Esophagus muscularis mucosa (tissue), 4 donors: Measurements from ENCODE around the gene GRIK4. TPM values are rescaled to one million over a fixed set of nuclear protein-coding genes. Genes with fewer than 3 reads are reported as not detected.
A peak's percentile ranks its signal among the peaks of the same experiment; 100 is the strongest.

Experiments
- DNase-seq: peaks from one replicate; pipeline ENCODE4 v3.0.0-alpha.2; 2017; ENCODE audit errors: extremely low spot score
- H3K27ac ChIP-seq, 4 donors: fragments of 200-600 bp; sonication (generic); replicated peaks in 1 of 4; 1 replicate in 3 of 4; 2 replicates in 1 of 4; pipeline ENCODE4 v1.5.1; 2016 to 2019; ENCODE audit warnings: mild to moderate bottlenecking in 1 of 4
- H3K27me3 ChIP-seq, 4 donors: fragments of 200-600 bp; sonication (generic); one replicate each; pipeline versions ENCODE4 v1.5.1 to v1.6.0; 2016 to 2019
- H3K36me3 ChIP-seq, 4 donors: fragments of 200-600 bp; sonication (generic); one replicate each; pipeline ENCODE4 v1.5.1; 2016 to 2019
- H3K4me1 ChIP-seq, 4 donors: fragments of 200-600 bp; sonication (generic); one replicate each; pipeline ENCODE4 v1.5.1; 2016 to 2019
- H3K4me3 ChIP-seq, 4 donors: fragments of 200-600 bp; sonication (generic); 1 replicate in 2 of 4; 2 replicates in 2 of 4; pipeline ENCODE4 v1.5.1; 2016 to 2019; ENCODE audit warnings: mild to moderate bottlenecking in 4 of 4, moderate library complexity in 1 of 4
- H3K9me3 ChIP-seq, 4 donors: fragments of 200-600 bp; sonication (generic); 1 replicate in 3 of 4; 2 replicates in 1 of 4; pipeline ENCODE4 v1.5.1; 2016 to 2019
- CTCF ChIP-seq, 3 experiments: fragments of 200-600 bp in 2 of 3; fragments of 450-650 bp in 1 of 3; sonication (generic) in 2 of 3; IDR thresholded peaks; one replicate each; pipeline ENCODE4 v1.5.1; 2017 to 2019; ENCODE audit warnings: antibody characterized with exemption in 3 of 3, mild to moderate bottlenecking in 2 of 3, moderate library complexity in 1 of 3
- EP300 ChIP-seq: sonication (generic); formaldehyde crosslinking; IDR thresholded peaks from one replicate; pipeline ENCODE4 v1.6.1; 2017; ENCODE audit warnings: antibody characterized with exemption
- POLR2A ChIP-seq: fragments of 450-650 bp; IDR thresholded peaks from one replicate; pipeline ENCODE4 v1.6.1; 2017; ENCODE audit warnings: antibody characterized with exemption, moderate library complexity, mild to moderate bottlenecking, low read depth
- POLR2AphosphoS5 ChIP-seq, 2 donors: sonication (generic); formaldehyde crosslinking; IDR thresholded peaks; one replicate each; pipeline ENCODE4 v1.6.1; 2017; ENCODE audit warnings: antibody characterized with exemption in 2 of 2
- WGBS: methylation state at CpG from one replicate; pipeline ENCODE4 v1.1.5; 2018; 5-methylcytosine and 5-hydroxymethylcytosine counted together
- intact Hi-C: fragments of 100-400 bp; cut with DNase I; formaldehyde crosslinking; loops from one replicate; pipeline ENCODE4 v1.15.1; 2023
- total RNA-seq, 4 donors: library from RNA; depleted of rRNA; stranded (reverse); fragments of >200 nt; gene quantifications; one replicate each; pipeline versions ENCODE4 v1.1.0 to v1.2.1, GENCODE V29; 2016

The GRIK4 gene
- total RNA-seq, 4 donors from 2014 or later: 0.13 to 0.83 (median 0.43) TPM

GRCh38 chr11:120590472-120590871 is 78.9 kb downstream of the GRIK4 start:
- intact Hi-C loops: no loop called here
- H3K36me3 ChIP-seq: no peaks in the 10 kb centered on the region
- H3K27ac ChIP-seq: no peak overlapping the region
- H3K4me1 ChIP-seq: no peaks in the 10 kb centered on the region
- WGBS: 89% methylated on average over 3 of the region's 3 CpGs
- no peak overlapping the region for H3K4me3 ChIP-seq
- peaks cover 0 to 18% (median 0%) of the 10 kb centered on the region in 4 donors for H3K27me3 ChIP-seq
- DNase-seq: no peak
- no peaks in the 10 kb centered on the region for H3K9me3 ChIP-seq
- TF ChIP-seq EP300 (no peak), CTCF (IDR thresholded peaks at IDR 0.05) (no peak), POLR2AphosphoS5 (IDR thresholded peaks at IDR 0.05) (no peak), POLR2A (no peak)

- Histone ChIP-seq H3K9me3 (no peaks in the 10 kb centered on the region), H3K27ac (no peak overlapping the region), H3K4me1 (no peaks in the 10 kb centered on the region), H3K27me3 (peaks cover 0 to 13% (median 0%) of the 10 kb centered on the region in 4 donors), H3K4me3 (no peak overlapping the region), H3K36me3 (no peaks in the 10 kb centered on the region)
- intact Hi-C loops: no loop called here
- no peak for DNase-seq
- WGBS: 89% methylated on average over 9 of the region's 9 CpGs
- TF ChIP-seq POLR2AphosphoS5 (IDR thresholded peaks at IDR 0.05): no peak
- TF ChIP-seq CTCF (IDR thresholded peaks at IDR 0.05): no peak
- TF ChIP-seq POLR2A: no peak
- no peak for TF ChIP-seq EP300
Measured at GRCh38 chr11:120594746-120595145, 83.2 kb downstream of the GRIK4 start.

GRCh38 chr11:120595557-120595956 is 84.0 kb downstream of the GRIK4 start:
- no peak overlapping the region for H3K27ac ChIP-seq
- H3K36me3 ChIP-seq: no peaks in the 10 kb centered on the region
- no peaks in the 10 kb centered on the region for H3K9me3 ChIP-seq
- 86% methylated on average over 4 of the region's 4 CpGs for WGBS
- intact Hi-C loops: no loop called here
- peaks cover 0 to 13% (median under 1%) of the 10 kb centered on the region in 4 donors for H3K27me3 ChIP-seq
- TF ChIP-seq POLR2A (no peak), CTCF (IDR thresholded peaks at IDR 0.05) (no peak), EP300 (no peak), POLR2AphosphoS5 (IDR thresholded peaks at IDR 0.05) (no peak)
- no peak overlapping the region for H3K4me3 ChIP-seq
- H3K4me1 ChIP-seq: no peaks in the 10 kb centered on the region
- no peak for DNase-seq

GRCh38 chr11:120597250-120598215 is 86.0 kb downstream of the GRIK4 start:
- no peak overlapping the region for H3K27ac ChIP-seq
- peak overlapping the region in 1 of 4 donors; percentile 29 for H3K4me3 ChIP-seq
- no peaks in the 10 kb centered on the region for H3K9me3 ChIP-seq
- H3K4me1 ChIP-seq: no peaks in the 10 kb centered on the region
- no peak for TF ChIP-seq EP300
- no peak for TF ChIP-seq POLR2AphosphoS5 (IDR thresholded peaks at IDR 0.05)
- no peak for TF ChIP-seq CTCF (IDR thresholded peaks at IDR 0.05)
- no peak for TF ChIP-seq POLR2A
- 81% methylated on average over 19 of the region's 26 CpGs for WGBS
- no peaks in the 10 kb centered on the region for H3K36me3 ChIP-seq
- H3K27me3 ChIP-seq: peaks cover 0 to 11% (median 2%) of the 10 kb centered on the region in 4 donors
- DNase-seq: no peak
- intact Hi-C loops: no loop called here
